IMR-90 (cell line): ENCODE results near the gene CRACR2B. TPM values are rescaled to one million over a fixed set of nuclear protein-coding genes. Genes with fewer than 3 reads are reported as not detected.

Experiments used
- ATAC-seq: fragments of 200-7000 bp; cut with Tn5 transposase; 2 replicates; pipeline ENCODE4 v1.9.1; 2020; ENCODE audit warnings: low read depth, mild to moderate bottlenecking, moderate library complexity
- BruUV-seq: library from RNA; stranded (reverse); fragments of 400-500 nt; replicated peaks from 2 replicates; lab custom pipeline; 2021; lab: Mats Ljungman, UMichigan
- CTCF ChIA-PET: fragments of 300-600 bp; formaldehyde crosslinking; extraction: SDS; loops from one replicate; lab custom pipeline; 2021; ENCODE audit warnings: antibody characterized with exemption; lab: Yijun Ruan, JAX
- POLR2A ChIA-PET: fragments of 300-600 bp; sonication (Branson Sonifier 250); formaldehyde crosslinking; loops from one replicate; lab custom pipeline; 2022; ENCODE audit warnings: antibody characterized with exemption; ENCODE audit not compliant: unreplicated experiment; lab: Charles Lee
- DNase-seq: peaks from one replicate; pipeline ENCODE4 v3.0.0; 2013
- H2AFZ ChIP-seq: replicated peaks from 2 replicates; pipeline ENCODE3; 2013; ENCODE audit warnings: low read length, mild to moderate bottlenecking; ENCODE audit not compliant: poor library complexity
- H2AK5ac ChIP-seq: 2 replicates; pipeline ENCODE4 v1.6.1; 2013; ENCODE audit warnings: low read depth, low read length, inconsistent platforms
- H2AK9ac ChIP-seq: replicated peaks from 2 replicates; pipeline ENCODE3; 2013; ENCODE audit warnings: mild to moderate bottlenecking, low read depth, low read length, moderate library complexity; ENCODE audit not compliant: poor library complexity
- H2BK120ac ChIP-seq: 2 replicates; pipeline ENCODE4 v1.6.1; 2013; ENCODE audit warnings: low read depth, low read length, inconsistent platforms
- H2BK15ac ChIP-seq: 3 replicates; pipeline ENCODE4 v1.6.1; 2013; ENCODE audit warnings: low read depth, low read length, inconsistent platforms
- H2BK20ac ChIP-seq: 2 replicates; pipeline ENCODE4 v1.6.1; 2013; ENCODE audit warnings: low read depth, mild to moderate bottlenecking, inconsistent platforms, low read length, moderate library complexity
- H2BK5ac ChIP-seq: 2 replicates; pipeline ENCODE4 v1.6.1; 2013; ENCODE audit warnings: mild to moderate bottlenecking, low read depth, low read length, inconsistent platforms; ENCODE audit not compliant: poor library complexity, severe bottlenecking
- H3K14ac ChIP-seq: replicated peaks from 2 replicates; pipeline ENCODE4 v1.6.1; 2013; ENCODE audit warnings: low read depth, low read length, inconsistent platforms
- H3K18ac ChIP-seq: 2 replicates; pipeline ENCODE4 v1.6.1; 2013; ENCODE audit warnings: low read depth, low read length, control low read depth
- H3K23ac ChIP-seq: 2 replicates; pipeline ENCODE4 v1.6.1; 2013; ENCODE audit warnings: low read depth, low read length, inconsistent platforms
- H3K27ac ChIP-seq: 2 replicates; pipeline ENCODE4 v1.5.1; 2013; ENCODE audit warnings: mild to moderate bottlenecking, control low read depth, low read length; ENCODE audit not compliant: insufficient read depth
- H3K27me3 ChIP-seq: 2 replicates; pipeline ENCODE4 v1.6.1; 2013; ENCODE audit warnings: low read length; ENCODE audit not compliant: control insufficient read depth, insufficient read depth
- H3K36me3 ChIP-seq: 2 replicates; pipeline ENCODE4 v1.6.1; 2013; ENCODE audit warnings: low read length, mixed read lengths; ENCODE audit not compliant: control insufficient read depth, insufficient read depth
- H3K4ac ChIP-seq: 2 replicates; pipeline ENCODE4 v1.6.1; 2013; ENCODE audit warnings: low read depth, low read length, inconsistent platforms
- H3K4me1 ChIP-seq: 2 replicates; pipeline ENCODE4 v1.6.1; 2013; ENCODE audit warnings: low read length, mixed read lengths; ENCODE audit not compliant: control insufficient read depth, insufficient read depth
- H3K4me2 ChIP-seq: 2 replicates; pipeline ENCODE4 v1.6.1; 2013; ENCODE audit warnings: low read depth, mild to moderate bottlenecking, control low read depth, low read length, moderate library complexity
- H3K4me3 ChIP-seq: 2 replicates; pipeline ENCODE4 v1.5.1; 2013; ENCODE audit warnings: low read depth, mild to moderate bottlenecking, control low read depth, low read length, moderate library complexity; ENCODE audit not compliant: insufficient read depth
- H3K56ac ChIP-seq: 2 replicates; pipeline ENCODE4 v1.6.1; 2013; ENCODE audit warnings: low read length, inconsistent platforms; ENCODE audit not compliant: insufficient read depth; ENCODE audit errors: extremely low read depth
- H3K79me1 ChIP-seq, 2 experiments: 2 replicates each; pipeline ENCODE4 v1.6.1; 2013; ENCODE audit warnings: low read length in 2 of 2, inconsistent platforms in 1 of 2, low read depth in 1 of 2
- H3K9ac ChIP-seq: 2 replicates; pipeline ENCODE4 v1.6.1; 2013; ENCODE audit warnings: low read depth, low read length, control low read depth
- H3K9me1 ChIP-seq: 2 replicates; pipeline ENCODE4 v1.6.1; 2013; ENCODE audit warnings: low read length, inconsistent platforms; ENCODE audit not compliant: insufficient read depth
- H3K9me3 ChIP-seq: 2 replicates; pipeline ENCODE4 v1.6.1; 2013; ENCODE audit warnings: low read length; ENCODE audit not compliant: control insufficient read depth, insufficient read depth
- H4K20me1 ChIP-seq: 2 replicates; pipeline ENCODE4 v1.6.1; 2013; ENCODE audit warnings: low read length, inconsistent platforms; ENCODE audit not compliant: insufficient read depth
- H4K5ac ChIP-seq: 2 replicates; pipeline ENCODE4 v1.6.1; 2013; ENCODE audit warnings: mild to moderate bottlenecking, low read depth, low read length, control low read depth
- H4K8ac ChIP-seq, 2 experiments: 2 replicates each; pipeline ENCODE4 v1.6.1; 2013; ENCODE audit warnings: low read depth in 2 of 2, low read length in 2 of 2, control low read depth in 1 of 2, inconsistent platforms in 1 of 2
- H4K91ac ChIP-seq: 2 replicates; pipeline ENCODE4 v1.6.1; 2013; ENCODE audit warnings: low read depth, low read length, inconsistent platforms; ENCODE audit not compliant: insufficient read depth
- BHLHE40 ChIP-seq: fragments of 150-350 bp; IDR thresholded peaks from 2 replicates; pipeline ENCODE4 v1.6.1; 2016; ENCODE audit warnings: mild to moderate bottlenecking, low read depth, low read length
- CEBPB ChIP-seq: IDR thresholded peaks from 2 replicates; pipeline ENCODE4 v1.6.1; 2012; ENCODE audit warnings: low read depth, low read length, improper control_type of control experiment
- CHD1 ChIP-seq: IDR thresholded peaks from 2 replicates; pipeline ENCODE4 v1.6.1; 2012; ENCODE audit warnings: low read depth, low read length, improper control_type of control experiment
- ELK1 ChIP-seq: fragments of 150-350 bp; IDR thresholded peaks from 2 replicates; pipeline ENCODE4 v1.6.1; 2016; ENCODE audit warnings: low read depth, mild to moderate bottlenecking, low read length, moderate library complexity, borderline replicate concordance
- MAFK ChIP-seq: IDR thresholded peaks from 2 replicates; pipeline ENCODE4 v1.6.1; 2012; ENCODE audit warnings: low read depth, low read length, improper control_type of control experiment
- MAZ ChIP-seq: IDR thresholded peaks from 2 replicates; pipeline ENCODE4 v1.6.1; 2012; ENCODE audit warnings: low read depth, mild to moderate bottlenecking, low read length, improper control_type of control experiment, moderate library complexity, borderline replicate concordance
- MXI1 ChIP-seq: IDR thresholded peaks from 2 replicates; pipeline ENCODE4 v1.6.1; 2012; ENCODE audit warnings: low read depth, mild to moderate bottlenecking, low read length, moderate library complexity, borderline replicate concordance
- NFE2L2 ChIP-seq: fragments of 150-350 bp; IDR thresholded peaks from 2 replicates; pipeline ENCODE4 v1.6.1; 2016; ENCODE audit warnings: low read depth, mild to moderate bottlenecking, low read length
- POLR2A ChIP-seq: IDR thresholded peaks from 2 replicates; pipeline ENCODE4 v1.6.1; 2012; ENCODE audit warnings: mild to moderate bottlenecking, low read depth, low read length
- RAD21 ChIP-seq: IDR thresholded peaks from 2 replicates; pipeline ENCODE4 v1.6.1; 2012; ENCODE audit warnings: low read length, improper control_type of control experiment
- RCOR1 ChIP-seq: IDR thresholded peaks from 2 replicates; pipeline ENCODE4 v1.6.1; 2012; ENCODE audit warnings: mild to moderate bottlenecking, low read length, improper control_type of control experiment; ENCODE audit not compliant: insufficient replicate concordance
- RFX5 ChIP-seq: IDR thresholded peaks from 2 replicates; pipeline ENCODE4 v1.8.0; 2012; ENCODE audit warnings: low read depth, mild to moderate bottlenecking, low read length, moderate library complexity
- SMC3 ChIP-seq: fragments of 150-350 bp; IDR thresholded peaks from 2 replicates; pipeline ENCODE4 v1.6.1; 2016; ENCODE audit warnings: low read depth, mild to moderate bottlenecking, antibody characterized with exemption, low read length, moderate library complexity
- WGBS, 2 experiments: methylation state at CpG; one replicate each; pipeline versions ENCODE4 v1.1.5 to v1.1.7; 2013; ENCODE audit warnings: missing lambda C conversion rate in 2 of 2; ENCODE audit not compliant: insufficient read length in 1 of 2; ENCODE audit errors: extremely low coverage in 2 of 2; 5-methylcytosine and 5-hydroxymethylcytosine counted together
- dilution Hi-C: fragments of 300-500 bp; cut with HindIII; formaldehyde crosslinking; loops from one replicate; pipeline ENCODE4 v1.14.3; 2018; ENCODE audit warnings: low sequenced_read_pairs; ENCODE audit not compliant: unreplicated experiment
- in situ Hi-C: fragments of 300-500 bp; cut with MboI; formaldehyde crosslinking; loops from 3 replicates; pipeline ENCODE4 v1.14.3; 2019; ENCODE audit warnings: low sequenced_read_pairs, inconsistent platforms, mixed read lengths
- intact Hi-C: fragments of 100-400 bp; cut with micrococcal nuclease; formaldehyde crosslinking; loops from 2 replicates; pipeline ENCODE4 v1.10.0; 2022
- polyA plus RNA-seq, 3 experiments: library from polyadenylated mRNA; depleted of rRNA; stranded (reverse); fragments of >200 nt; gene quantifications; 2 replicates each; pipeline ENCODE4 v1.2.3, GENCODE V29; 2012; ENCODE audit warnings: low replicate concordance in 1 of 3
- total RNA-seq: library from RNA; depleted of rRNA; stranded (reverse); fragments of >200 nt; gene quantifications from 2 replicates; pipeline ENCODE4 v1.2.3, GENCODE V29; 2012
- TF ChIP-seq, protein P1 (sequence below): fragments of 150-350 bp; IDR thresholded peaks from 2 replicates; pipeline ENCODE4 v1.6.1; 2017; ENCODE audit warnings: mild to moderate bottlenecking, antibody characterized with exemption, low read length, low read depth
- TF ChIP-seq, protein P2 (sequence below): conservative IDR thresholded peaks from 2 replicates; pipeline ENCODE4 v1.5.1; 2012; ENCODE audit warnings: mild to moderate bottlenecking, low read depth, low read length, improper control_type of control experiment

CRACR2B gene
- total and polyA plus RNA-seq, 2 of the 4 experiments (the other 2 are of a cell fraction), result 0.54 to 2.5 TPM

DNA sequence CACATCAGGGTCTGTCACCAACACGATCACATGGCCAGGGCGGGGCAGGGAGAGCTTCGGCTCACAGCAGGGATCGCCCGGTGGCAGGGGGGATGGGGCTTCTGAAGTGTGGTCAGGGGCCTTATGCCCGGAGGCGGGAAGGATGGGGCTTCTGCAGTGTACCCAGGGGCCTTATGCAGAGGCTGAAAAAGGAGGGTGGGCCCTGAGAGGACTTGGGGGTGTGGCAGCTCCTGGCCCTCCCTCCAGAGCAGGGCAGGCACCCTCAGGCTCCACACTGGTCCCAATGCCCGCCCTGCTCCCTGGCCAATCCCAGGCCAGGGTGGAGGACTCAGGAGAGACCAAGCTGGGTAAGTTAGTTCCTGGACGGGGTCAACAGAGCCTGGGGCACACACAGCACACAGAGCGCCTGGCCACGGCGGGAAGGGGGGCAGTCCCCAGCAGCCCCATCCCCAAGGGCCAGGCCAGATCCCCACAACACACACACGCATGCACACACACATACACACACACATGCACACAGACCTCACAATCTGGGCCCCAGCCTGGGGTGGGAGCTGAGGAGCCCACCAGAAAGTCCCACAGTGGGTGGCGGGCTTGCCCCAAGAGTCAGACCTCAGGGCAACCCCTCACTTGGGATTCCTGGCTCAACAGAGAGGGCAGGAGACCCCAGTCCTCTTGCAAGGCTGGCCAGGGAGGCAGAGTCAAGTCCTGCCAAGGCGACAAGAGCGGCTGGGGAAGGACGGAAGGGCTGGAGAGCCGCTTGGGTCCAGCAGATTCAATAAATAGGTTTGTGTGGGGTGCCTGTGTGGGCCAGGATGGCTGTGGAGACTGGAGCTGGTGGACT is 36.8 kb upstream of the CRACR2B start:
- Histone ChIP-seq H3K36me3 (peaks cover 23% of the 10 kb centered on the region; the same call in 1 of the 2 replicates), H3K4me1 (peaks cover 7% of the 10 kb centered on the region), H3K56ac (no peak overlapping the region), H3K18ac (no peak overlapping the region), H3K9me1 (0 out of 2 replicates have a peak, but pooled peaks cover 3% of the 10 kb centered on the region), H2AK5ac (peak overlapping the region; percentile 16), H2AK9ac (peak overlapping the region; percentile 42), H3K9ac (no peak overlapping the region), H2BK5ac (no peak overlapping the region), H3K27me3 (no peaks in the 10 kb centered on the region), H3K4me3 (no peak overlapping the region), H3K27ac (no peak overlapping the region), H3K9me3 (no peaks in the 10 kb centered on the region), H3K23ac (no peak overlapping the region), H4K5ac (no peak overlapping the region), H2AFZ (no peak overlapping the region), H3K79me1 (peaks cover 0 to 21% of the 10 kb centered on the region in 2 experiments; a peak in 2 of 4 replicates), H4K91ac (no peak overlapping the region), H3K4me2 (no peak overlapping the region), H2BK20ac (no peak overlapping the region), H4K8ac (no peak overlapping the region), H2BK15ac (no peak overlapping the region), H4K20me1 (no peaks in the 10 kb centered on the region; the same call in 1 of the 2 replicates), H2BK120ac (no peak overlapping the region), H3K14ac (no peak overlapping the region), H3K4ac (no peak overlapping the region)
- in situ Hi-C loops, result no loop called here
- intact Hi-C loops, result no loop called here
- BruUV-seq, result no TSS peak
- POLR2A ChIA-PET, result no interaction called here
- dilution Hi-C loops, result no loop called here
- CTCF ChIA-PET, result no interaction called here
- DNase-seq (no peak), ATAC-seq (peak; percentile 64)
- 28% methylated on average over 5 of the region's 18 CpGs; no CpG with 5 or more reads in 1 of the 2 experiments for WGBS, 2 experiments
- TF ChIP-seq CEBPB, result no peak
- no peak for TF ChIP-seq NFE2L2
- TF ChIP-seq SMC3, result no peak
- no peak for TF ChIP-seq POLR2A
- no peak for TF ChIP-seq RCOR1
- no peak for TF ChIP-seq RFX5
- TF ChIP-seq MAZ, result no peak
- no peak for TF ChIP-seq CHD1
- no peak for TF ChIP-seq ELK1
- TF ChIP-seq RAD21, result no peak
- TF ChIP-seq, protein P1, sequence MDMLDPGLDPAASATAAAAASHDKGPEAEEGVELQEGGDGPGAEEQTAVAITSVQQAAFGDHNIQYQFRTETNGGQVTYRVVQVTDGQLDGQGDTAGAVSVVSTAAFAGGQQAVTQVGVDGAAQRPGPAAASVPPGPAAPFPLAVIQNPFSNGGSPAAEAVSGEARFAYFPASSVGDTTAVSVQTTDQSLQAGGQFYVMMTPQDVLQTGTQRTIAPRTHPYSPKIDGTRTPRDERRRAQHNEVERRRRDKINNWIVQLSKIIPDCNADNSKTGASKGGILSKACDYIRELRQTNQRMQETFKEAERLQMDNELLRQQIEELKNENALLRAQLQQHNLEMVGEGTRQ, result no peak
- TF ChIP-seq MXI1, result no peak
- TF ChIP-seq, protein P2, sequence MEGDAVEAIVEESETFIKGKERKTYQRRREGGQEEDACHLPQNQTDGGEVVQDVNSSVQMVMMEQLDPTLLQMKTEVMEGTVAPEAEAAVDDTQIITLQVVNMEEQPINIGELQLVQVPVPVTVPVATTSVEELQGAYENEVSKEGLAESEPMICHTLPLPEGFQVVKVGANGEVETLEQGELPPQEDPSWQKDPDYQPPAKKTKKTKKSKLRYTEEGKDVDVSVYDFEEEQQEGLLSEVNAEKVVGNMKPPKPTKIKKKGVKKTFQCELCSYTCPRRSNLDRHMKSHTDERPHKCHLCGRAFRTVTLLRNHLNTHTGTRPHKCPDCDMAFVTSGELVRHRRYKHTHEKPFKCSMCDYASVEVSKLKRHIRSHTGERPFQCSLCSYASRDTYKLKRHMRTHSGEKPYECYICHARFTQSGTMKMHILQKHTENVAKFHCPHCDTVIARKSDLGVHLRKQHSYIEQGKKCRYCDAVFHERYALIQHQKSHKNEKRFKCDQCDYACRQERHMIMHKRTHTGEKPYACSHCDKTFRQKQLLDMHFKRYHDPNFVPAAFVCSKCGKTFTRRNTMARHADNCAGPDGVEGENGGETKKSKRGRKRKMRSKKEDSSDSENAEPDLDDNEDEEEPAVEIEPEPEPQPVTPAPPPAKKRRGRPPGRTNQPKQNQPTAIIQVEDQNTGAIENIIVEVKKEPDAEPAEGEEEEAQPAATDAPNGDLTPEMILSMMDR, result no peak
- no peak for TF ChIP-seq BHLHE40
- no peak for TF ChIP-seq MAFK
